RWPE2 (cell line): Measurements from ENCODE around the gene SEMA3A.
A peak's percentile ranks its signal among the peaks of the same experiment; 100 is the strongest.

Experiments
- ATAC-seq: fragments of 200-7000 bp; cut with Tn5 transposase; 3 replicates; pipeline ENCODE4 v1.9.1; 2021; ENCODE audit warnings: low read depth
- DNase-seq: peaks from one replicate; pipeline ENCODE4 v3.0.0-alpha.2; 2020; ENCODE audit warnings: low spot score
- H3K27ac ChIP-seq: fragments of 450-650 bp; 2 replicates; pipeline ENCODE4 v1.5.1; 2017; ENCODE audit warnings: mild to moderate bottlenecking; ENCODE audit not compliant: poor library complexity, severe bottlenecking
- H3K27me3 ChIP-seq: fragments of 250-450 bp; sonication (Bioruptor Pico); 2 replicates; pipeline ENCODE4 v1.5.1; 2021; ENCODE audit warnings: mild to moderate bottlenecking, moderate library complexity; ENCODE audit not compliant: insufficient read depth, poor library complexity, severe bottlenecking
- H3K36me3 ChIP-seq: fragments of 250-450 bp; sonication (Bioruptor Pico); 2 replicates; pipeline ENCODE4 v1.5.1; 2020; ENCODE audit warnings: low read depth, mild to moderate bottlenecking, moderate library complexity
- H3K4me1 ChIP-seq: fragments of 250-450 bp; sonication (Bioruptor Pico); 2 replicates; pipeline ENCODE4 v1.5.1; 2021; ENCODE audit warnings: mild to moderate bottlenecking, moderate library complexity; ENCODE audit not compliant: insufficient read depth, poor library complexity, severe bottlenecking
- H3K4me3 ChIP-seq: fragments of 250-450 bp; sonication (Bioruptor Pico); 2 replicates; pipeline ENCODE4 v1.5.1; 2021; ENCODE audit warnings: mild to moderate bottlenecking, moderate library complexity; ENCODE audit not compliant: severe bottlenecking
- H3K9me3 ChIP-seq: fragments of 250-450 bp; sonication (Bioruptor Pico); 2 replicates; pipeline ENCODE4 v1.5.1; 2021; ENCODE audit warnings: mild to moderate bottlenecking, moderate library complexity; ENCODE audit not compliant: severe bottlenecking
- CTCF ChIP-seq: fragments of 450-650 bp; IDR thresholded peaks from one replicate; pipeline ENCODE4 v1.5.1; 2017; ENCODE audit warnings: mild to moderate bottlenecking, moderate library complexity; ENCODE audit not compliant: poor library complexity, severe bottlenecking

SEMA3A gene

GRCh38 chr7:84009051-84009450, 185.5 kb downstream of the SEMA3A start:
- no peak for TF ChIP-seq CTCF
- 0 out of 2 replicates have a peak, but pooled peaks cover 5% of the 10 kb centered on the region for H3K36me3 ChIP-seq
- peaks cover 10% of the 10 kb centered on the region for H3K4me1 ChIP-seq
- H3K27me3 ChIP-seq, result no peaks in the 10 kb centered on the region
- H3K9me3 ChIP-seq, result no peaks in the 10 kb centered on the region
- no peak overlapping the region for H3K4me3 ChIP-seq
- no peak overlapping the region for H3K27ac ChIP-seq
- ATAC-seq (peak; percentile 42; the same call in 1 of the 3 replicates), DNase-seq (no peak)

GRCh38 chr7:84003191-84003590, 191.4 kb downstream of the SEMA3A start:
- Histone ChIP-seq H3K36me3 (peaks cover 4% of the 10 kb centered on the region; the same call in 1 of the 2 replicates), H3K4me3 (no peak overlapping the region), H3K27ac (no peak overlapping the region), H3K4me1 (peaks cover 12% of the 10 kb centered on the region), H3K9me3 (no peaks in the 10 kb centered on the region), H3K27me3 (no peaks in the 10 kb centered on the region)
- no peak for DNase-seq
- no peak for TF ChIP-seq CTCF
- no peak for ATAC-seq

GRCh38 chr7:84002348-84002747, 192.2 kb downstream of the SEMA3A start:
- Histone ChIP-seq H3K27ac (no peak overlapping the region), H3K27me3 (no peaks in the 10 kb centered on the region), H3K4me3 (no peak overlapping the region), H3K36me3 (peaks cover 4% of the 10 kb centered on the region; the same call in 1 of the 2 replicates), H3K9me3 (no peaks in the 10 kb centered on the region), H3K4me1 (peaks cover 12% of the 10 kb centered on the region)
- ATAC-seq (peak; percentile 71), DNase-seq (no peak)
- no peak for TF ChIP-seq CTCF

- DNase-seq, result no peak
- peak; percentile 68 for ATAC-seq
- Histone ChIP-seq H3K27me3 (no peaks in the 10 kb centered on the region), H3K4me3 (no peak overlapping the region), H3K9me3 (no peaks in the 10 kb centered on the region), H3K4me1 (peaks cover 9% of the 10 kb centered on the region), H3K27ac (no peak overlapping the region), H3K36me3 (peaks cover 3% of the 10 kb centered on the region; the same call in 1 of the 2 replicates)
- no peak for TF ChIP-seq CTCF
Measured at GRCh38 chr7:83996879-83997278, 197.7 kb downstream of the SEMA3A start.

- H3K4me1 ChIP-seq, result no peaks in the 10 kb centered on the region
- no peak overlapping the region for H3K4me3 ChIP-seq
- DNase-seq (no peak), ATAC-seq (no peak)
- H3K27me3 ChIP-seq, result no peaks in the 10 kb centered on the region
- H3K36me3 ChIP-seq, result no peaks in the 10 kb centered on the region
- TF ChIP-seq CTCF, result no peak
- no peak overlapping the region for H3K27ac ChIP-seq
- no peaks in the 10 kb centered on the region for H3K9me3 ChIP-seq
Measured at GRCh38 chr7:83987764-83988163, 206.8 kb downstream of the SEMA3A start.
